HepG2 (cell line): ENCODE results near the gene LRRC42. TPM values are rescaled to one million over a fixed set of nuclear protein-coding genes. Genes with fewer than 3 reads are reported as not detected.

ENCODE experiments used
- ATAC-seq: fragments of 200-7000 bp; cut with Tn5 transposase; 3 replicates; pipeline ENCODE4 v1.9.1; 2020; ENCODE audit warnings: mild to moderate bottlenecking, moderate library complexity
- BruUV-seq: library from RNA; stranded (reverse); fragments of 400-500 nt; replicated peaks from 2 replicates; lab custom pipeline; 2021; lab: Mats Ljungman, UMichigan
- CTCF ChIA-PET: fragments of 300-600 bp; formaldehyde crosslinking; extraction: SDS; loops from one replicate; lab custom pipeline; 2021; ENCODE audit warnings: low total read pairs, inconsistent platforms, low intra/inter-chr PET ratio; lab: Yijun Ruan, JAX
- POLR2A ChIA-PET: fragments of 350-600 bp; sonication (Branson Sonifier 250); formaldehyde crosslinking; loops from one replicate; lab custom pipeline; 2020; ENCODE audit warnings: antibody characterized with exemption, inconsistent platforms; lab: Yijun Ruan, JAX
- DNase-seq: peaks from one replicate; pipeline ENCODE4 v3.0.0-alpha.2; 2015; ENCODE audit warnings: low spot score
- FAIRE-seq: peaks from 3 replicates; lab custom pipeline; 2011; peaks lifted over from hg19 to GRCh38; lab: Jason Lieb, UNC
- H2AFZ ChIP-seq: one replicate; pipeline ENCODE4 v1.6.1; 2011; ENCODE audit warnings: low read length, inconsistent platforms
- H3K27ac ChIP-seq: fragments of 300-600 bp; 3 replicates; pipeline ENCODE4 v1.8.0; 2011; ENCODE audit warnings: mixed run types, mild to moderate bottlenecking, mixed read lengths, low read length, inconsistent platforms; ENCODE audit not compliant: insufficient read depth; ENCODE audit errors: extremely low read length
- H3K27me3 ChIP-seq, 2 experiments: fragments of 200-600 bp in 1 of 2; 2 replicates in 1 of 2; 3 replicates in 1 of 2; pipeline versions ENCODE4 v1.6.0 to v1.8.0; 2011; ENCODE audit warnings: low read length in 2 of 2, mild to moderate bottlenecking in 2 of 2, moderate library complexity in 2 of 2, inconsistent platforms in 1 of 2; ENCODE audit not compliant: insufficient read depth in 2 of 2, control insufficient read depth in 1 of 2
- H3K36me3 ChIP-seq, 2 experiments: fragments of 200-600 bp in 1 of 2; replicated peaks in 1 of 2; 2 replicates in 1 of 2; 3 replicates in 1 of 2; pipeline versions ENCODE4 v1.5.1 to v1.8.0; 2011; ENCODE audit warnings: low read length in 2 of 2, inconsistent platforms in 1 of 2; ENCODE audit not compliant: insufficient read depth in 2 of 2, control insufficient read depth in 1 of 2
- H3K4me1 ChIP-seq: 2 replicates; pipeline ENCODE4 v1.5.1; 2012; ENCODE audit warnings: low read length, inconsistent platforms; ENCODE audit not compliant: insufficient read depth
- H3K4me2 ChIP-seq: 2 replicates; pipeline ENCODE4 v1.6.0; 2011; ENCODE audit warnings: low read depth, low read length, inconsistent platforms
- H3K4me3 ChIP-seq, 3 experiments: fragments of 200-600 bp in 1 of 3; sonication (generic), shearing (Covaris generic) in 1 of 3; replicated peaks in 1 of 3; 2 replicates each; pipeline ENCODE4 v1.5.1; 2011 to 2016; ENCODE audit warnings: low read length in 3 of 3, inconsistent platforms in 2 of 3, low read depth in 2 of 3, mild to moderate bottlenecking in 2 of 3, control low read depth in 1 of 3, mixed read lengths in 1 of 3; ENCODE audit not compliant: insufficient read depth in 1 of 3
- H3K79me2 ChIP-seq: one replicate; pipeline ENCODE4 v1.6.1; 2011; ENCODE audit warnings: low read length, inconsistent platforms; ENCODE audit not compliant: insufficient read depth
- H3K9ac ChIP-seq: 2 replicates; pipeline ENCODE4 v1.6.0; 2011; ENCODE audit warnings: mild to moderate bottlenecking, low read depth, low read length, inconsistent platforms; ENCODE audit not compliant: insufficient read depth
- H3K9me3 ChIP-seq: 2 replicates; pipeline ENCODE4 v1.5.1; 2012; ENCODE audit warnings: mild to moderate bottlenecking, low read length
- H4K20me1 ChIP-seq: 2 replicates; pipeline ENCODE4 v1.6.0; 2011; ENCODE audit warnings: inconsistent platforms, mild to moderate bottlenecking, low read length, moderate library complexity; ENCODE audit not compliant: insufficient read depth
- HOXA9 ChIP-seq: sonication (generic); formaldehyde crosslinking; IDR thresholded peaks from 2 replicates; pipeline ENCODE4 v1.8.1; 2022; ENCODE audit warnings: missing genetic modification reagents, mild to moderate bottlenecking, moderate library complexity, borderline replicate concordance
- JUND ChIP-seq: sonication (generic); formaldehyde crosslinking; IDR thresholded peaks from 2 replicates; pipeline ENCODE4 v1.8.0; 2022; ENCODE audit warnings: mild to moderate bottlenecking, missing genetic modification reagents
- KDM1A ChIP-seq: IDR thresholded peaks from 2 replicates; pipeline ENCODE4 v1.6.1; 2016; ENCODE audit warnings: missing compliant biosample characterization
- RAD51 ChIP-seq: fragments of 450-650 bp; IDR thresholded peaks from 2 replicates; pipeline ENCODE4 v1.6.1; 2016; ENCODE audit warnings: borderline replicate concordance
- SETDB1 ChIP-seq: sonication (generic); formaldehyde crosslinking; IDR thresholded peaks from 2 replicates; pipeline ENCODE4 v1.5.1; 2020; ENCODE audit warnings: missing genetic modification reagents, mild to moderate bottlenecking, borderline replicate concordance
- SP2 ChIP-seq: sonication (generic); formaldehyde crosslinking; IDR thresholded peaks from 2 replicates; pipeline ENCODE4 v1.5.1; 2020; ENCODE audit warnings: mild to moderate bottlenecking, missing genetic modification reagents
- XRCC5 ChIP-seq: fragments of 200-400 bp; formaldehyde crosslinking; optimal IDR thresholded peaks from 2 replicates; pipeline ENCODE3; 2017; ENCODE audit warnings: mild to moderate bottlenecking, low read length
- ZNF230 ChIP-seq: sonication (generic); formaldehyde crosslinking; IDR thresholded peaks from 2 replicates; pipeline ENCODE4 v1.4.0; 2020; ENCODE audit warnings: mild to moderate bottlenecking, missing genetic modification reagents
- ZNF772 ChIP-seq: sonication (generic); formaldehyde crosslinking; IDR thresholded peaks from 2 replicates; pipeline ENCODE4 v1.5.0; 2020; ENCODE audit warnings: mild to moderate bottlenecking, missing genetic modification reagents
- ZNF841 ChIP-seq: sonication (generic); formaldehyde crosslinking; IDR thresholded peaks from 2 replicates; pipeline ENCODE4 v1.8.1; 2023; ENCODE audit warnings: missing genetic modification reagents, borderline replicate concordance
- ZZZ3 ChIP-seq: sonication (generic); formaldehyde crosslinking; IDR thresholded peaks from 2 replicates; pipeline ENCODE4 v1.4.0; 2020; ENCODE audit warnings: missing genetic modification reagents, mild to moderate bottlenecking, borderline replicate concordance
- WGBS: methylation state at CpG from one replicate; pipeline ENCODE4 v1.1.6; 2017; ENCODE audit warnings: low lambda C conversion rate; 5-methylcytosine and 5-hydroxymethylcytosine counted together
- in situ Hi-C: cut with HindIII; loops from 2 replicates; pipeline ENCODE4 v1.10.0; 2017; ENCODE audit warnings: low pct_unique_long_range_greater_than_20kb; ENCODE audit not compliant: extremely low pct_ligation_motif_present
- intact Hi-C: fragments of 100-400 bp; cut with micrococcal nuclease; formaldehyde crosslinking; loops from one replicate; pipeline ENCODE4 v1.10.0; 2022; ENCODE audit not compliant: unreplicated experiment
- polyA plus RNA-seq, 8 experiments: library from polyadenylated mRNA; depleted of rRNA in 3 of 8; stranded (reverse) in 7 of 8; unstranded in 1 of 8; fragments of >200 nt; fragmentation: Illumina TruSeq in 4 of 8; extraction: Trizol in 4 of 8; gene quantifications; 2 replicates each; pipeline versions ENCODE4 v1.2.1 to v1.2.3, GENCODE V29; 2011 to 2016; ENCODE audit warnings: low read depth in 4 of 8, missing spikeins in 1 of 8, mixed read lengths in 1 of 8; ENCODE audit not compliant: insufficient read depth in 1 of 8
- total RNA-seq, 5 experiments: library from RNA; depleted of rRNA; stranded (reverse); fragments of >200 nt; fragmentation: Illumina TruSeq; extraction: Trizol; gene quantifications; 2 replicates each; pipeline ENCODE4 v1.2.3, GENCODE V29; 2016; ENCODE audit warnings: low read depth in 1 of 5
- TF ChIP-seq, protein P1 (sequence below), 2 experiments: sonication (generic) in 1 of 2; formaldehyde crosslinking in 1 of 2; IDR thresholded peaks; 2 replicates each; pipeline versions ENCODE4 v1.4.0 to v1.6.1; 2018 to 2020; ENCODE audit warnings: missing genetic modification reagents in 2 of 2, borderline replicate concordance in 1 of 2, low read depth in 1 of 2, mild to moderate bottlenecking in 1 of 2, missing biosample characterization in 1 of 2
- TF ChIP-seq, protein P2 (sequence below): sonication (generic); formaldehyde crosslinking; IDR thresholded peaks from 2 replicates; pipeline ENCODE4 v1.4.0; 2020; ENCODE audit warnings: mild to moderate bottlenecking, missing genetic modification reagents
- TF ChIP-seq, protein P3 (sequence below): IDR thresholded peaks from 2 replicates; pipeline ENCODE4 v1.6.1; 2012; ENCODE audit warnings: low read length, improper control_type of control experiment
- TF ChIP-seq, protein P4 (sequence below): sonication (generic); formaldehyde crosslinking; IDR thresholded peaks from 2 replicates; pipeline ENCODE4 v1.8.0; 2022; ENCODE audit warnings: low read depth, missing genetic modification reagents

Gene LRRC42
- total and polyA plus RNA-seq, 2 of the 13 experiments (the other 11 are each of a cell fraction or from before 2014, with no cell fraction given), result 30.6 to 43.6 TPM

DNA sequence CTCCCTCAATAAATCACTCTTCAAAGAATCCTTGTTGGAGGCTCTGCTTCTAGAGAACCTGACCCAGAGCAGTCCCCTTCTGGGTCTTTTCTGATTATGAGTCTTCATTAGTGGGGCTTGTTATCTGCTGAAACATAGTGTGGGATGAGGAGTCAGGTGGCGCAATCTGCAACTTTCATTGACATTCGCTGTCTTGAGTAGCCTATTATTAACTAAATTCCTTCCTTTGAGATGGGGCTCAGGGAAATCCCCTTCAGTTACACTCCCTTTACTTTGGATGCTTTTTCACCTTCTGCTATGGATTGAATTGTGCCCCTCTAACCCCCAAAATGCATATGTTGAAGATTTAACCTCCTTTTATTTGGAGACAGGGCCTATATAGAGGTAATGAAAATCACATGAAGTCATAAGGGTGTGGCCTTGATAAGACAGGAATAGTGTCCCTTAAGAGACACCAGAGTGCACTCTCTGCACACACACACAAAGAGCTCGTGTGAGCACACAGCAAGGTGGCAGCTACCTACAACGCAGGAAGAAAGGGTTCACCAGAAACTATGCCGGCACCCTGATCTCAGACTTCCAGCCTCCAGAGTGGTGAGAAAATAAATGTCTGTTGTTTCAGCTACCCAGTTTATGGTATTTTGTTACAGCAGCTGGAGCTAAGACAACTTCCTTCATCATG is 32.7 kb upstream of the LRRC42 start (continued):
- TF ChIP-seq SETDB1 (CRISPR knock-in tag), result no peak
- no peak for TF ChIP-seq ZZZ3 (CRISPR knock-in tag)
- no peak for TF ChIP-seq RAD51
- TF ChIP-seq JUND (CRISPR knock-in tag), result no peak
- no peak for TF ChIP-seq SP2 (CRISPR knock-in tag)

DNA sequence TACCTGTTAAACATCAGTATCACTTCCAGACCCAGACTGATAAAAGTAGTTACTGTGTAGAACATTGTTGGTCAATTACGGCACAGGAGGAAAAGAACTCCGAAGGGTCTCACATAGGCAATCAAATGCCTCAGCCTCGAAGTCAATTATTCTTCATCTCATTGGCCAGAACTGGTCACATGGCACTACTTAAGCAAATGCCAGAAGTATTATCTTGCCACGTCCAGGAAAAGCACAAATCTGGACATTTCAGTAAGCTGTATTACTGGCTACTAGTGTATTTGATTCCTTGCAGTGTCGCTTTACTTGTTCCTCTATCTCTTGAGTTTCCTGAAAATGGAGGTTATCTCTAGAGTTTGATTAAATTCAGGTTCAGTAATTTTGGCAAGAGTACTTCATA is 27.8 kb upstream of the LRRC42 start:
- H4K20me1 ChIP-seq, result no peaks in the 10 kb centered on the region
- peaks cover 1 to 12% of the 10 kb centered on the region in 2 experiments; a peak in 2 of 5 replicates for H3K36me3 ChIP-seq
- no peak overlapping the region for H3K4me2 ChIP-seq
- ChIA-PET CTCF (interaction anchor here (2.3 kb wide), 1 partner anchor 39 kb away, joined by 7 read pairs; no protein-coding TSS in a partner anchor), POLR2A (interaction anchor here (1.0 to 2.6 kb wide), 5 partner anchors 9 to 47 kb away, joined by 3 to 10 read pairs (median 4); partner anchors contain the start of genes DIO1, IFT25, LRRC42 and YIPF1)
- intact Hi-C loops, result no loop called here
- in situ Hi-C loops, result no loop called here
- no peaks in the 10 kb centered on the region for H3K9me3 ChIP-seq
- WGBS, result 96% methylated on average over 5 of the region's 5 CpGs
- H3K79me2 ChIP-seq, result no peaks in the 10 kb centered on the region
- FAIRE-seq (no peak), ATAC-seq (no peak), DNase-seq (no peak)
- H3K4me1 ChIP-seq, result peaks cover 32% of the 10 kb centered on the region
- H2AFZ ChIP-seq, result no peak overlapping the region
- H3K27ac ChIP-seq, result peak overlapping the region; percentile 51
- no TSS peak for BruUV-seq
- H3K9ac ChIP-seq, result no peak overlapping the region
- H3K4me3 ChIP-seq, result no peak overlapping the region
- H3K27me3 ChIP-seq, result no peaks in the 10 kb centered on the region
- TF ChIP-seq ZNF772 (CRISPR knock-in tag) (no peak), KDM1A (no peak), ZNF841 (CRISPR knock-in tag) (no peak), ZNF230 (CRISPR knock-in tag) (no peak), XRCC5 (no peak), HOXA9 (CRISPR knock-in tag) (no peak)
- TF ChIP-seq, protein P1, sequence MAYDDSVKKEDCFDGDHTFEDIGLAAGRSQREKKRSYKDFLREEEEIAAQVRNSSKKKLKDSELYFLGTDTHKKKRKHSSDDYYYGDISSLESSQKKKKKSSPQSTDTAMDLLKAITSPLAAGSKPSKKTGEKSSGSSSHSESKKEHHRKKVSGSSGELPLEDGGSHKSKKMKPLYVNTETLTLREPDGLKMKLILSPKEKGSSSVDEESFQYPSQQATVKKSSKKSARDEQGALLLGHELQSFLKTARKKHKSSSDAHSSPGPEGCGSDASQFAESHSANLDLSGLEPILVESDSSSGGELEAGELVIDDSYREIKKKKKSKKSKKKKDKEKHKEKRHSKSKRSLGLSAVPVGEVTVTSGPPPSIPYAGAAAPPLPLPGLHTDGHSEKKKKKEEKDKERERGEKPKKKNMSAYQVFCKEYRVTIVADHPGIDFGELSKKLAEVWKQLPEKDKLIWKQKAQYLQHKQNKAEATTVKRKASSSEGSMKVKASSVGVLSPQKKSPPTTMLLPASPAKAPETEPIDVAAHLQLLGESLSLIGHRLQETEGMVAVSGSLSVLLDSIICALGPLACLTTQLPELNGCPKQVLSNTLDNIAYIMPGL (CRISPR knock-in tag; IDR thresholded peaks at IDR 0.05; ENCODE audit: borderline replicate concordance in 1 of 2, low read depth in 1 of 2), result no peak
- TF ChIP-seq, protein P2, sequence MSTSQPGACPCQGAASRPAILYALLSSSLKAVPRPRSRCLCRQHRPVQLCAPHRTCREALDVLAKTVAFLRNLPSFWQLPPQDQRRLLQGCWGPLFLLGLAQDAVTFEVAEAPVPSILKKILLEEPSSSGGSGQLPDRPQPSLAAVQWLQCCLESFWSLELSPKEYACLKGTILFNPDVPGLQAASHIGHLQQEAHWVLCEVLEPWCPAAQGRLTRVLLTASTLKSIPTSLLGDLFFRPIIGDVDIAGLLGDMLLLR, result no peak
- TF ChIP-seq, protein P3, sequence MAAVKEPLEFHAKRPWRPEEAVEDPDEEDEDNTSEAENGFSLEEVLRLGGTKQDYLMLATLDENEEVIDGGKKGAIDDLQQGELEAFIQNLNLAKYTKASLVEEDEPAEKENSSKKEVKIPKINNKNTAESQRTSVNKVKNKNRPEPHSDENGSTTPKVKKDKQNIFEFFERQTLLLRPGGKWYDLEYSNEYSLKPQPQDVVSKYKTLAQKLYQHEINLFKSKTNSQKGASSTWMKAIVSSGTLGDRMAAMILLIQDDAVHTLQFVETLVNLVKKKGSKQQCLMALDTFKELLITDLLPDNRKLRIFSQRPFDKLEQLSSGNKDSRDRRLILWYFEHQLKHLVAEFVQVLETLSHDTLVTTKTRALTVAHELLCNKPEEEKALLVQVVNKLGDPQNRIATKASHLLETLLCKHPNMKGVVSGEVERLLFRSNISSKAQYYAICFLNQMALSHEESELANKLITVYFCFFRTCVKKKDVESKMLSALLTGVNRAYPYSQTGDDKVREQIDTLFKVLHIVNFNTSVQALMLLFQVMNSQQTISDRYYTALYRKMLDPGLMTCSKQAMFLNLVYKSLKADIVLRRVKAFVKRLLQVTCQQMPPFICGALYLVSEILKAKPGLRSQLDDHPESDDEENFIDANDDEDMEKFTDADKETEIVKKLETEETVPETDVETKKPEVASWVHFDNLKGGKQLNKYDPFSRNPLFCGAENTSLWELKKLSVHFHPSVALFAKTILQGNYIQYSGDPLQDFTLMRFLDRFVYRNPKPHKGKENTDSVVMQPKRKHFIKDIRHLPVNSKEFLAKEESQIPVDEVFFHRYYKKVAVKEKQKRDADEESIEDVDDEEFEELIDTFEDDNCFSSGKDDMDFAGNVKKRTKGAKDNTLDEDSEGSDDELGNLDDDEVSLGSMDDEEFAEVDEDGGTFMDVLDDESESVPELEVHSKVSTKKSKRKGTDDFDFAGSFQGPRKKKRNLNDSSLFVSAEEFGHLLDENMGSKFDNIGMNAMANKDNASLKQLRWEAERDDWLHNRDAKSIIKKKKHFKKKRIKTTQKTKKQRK, result no peak
- TF ChIP-seq, protein P4, sequence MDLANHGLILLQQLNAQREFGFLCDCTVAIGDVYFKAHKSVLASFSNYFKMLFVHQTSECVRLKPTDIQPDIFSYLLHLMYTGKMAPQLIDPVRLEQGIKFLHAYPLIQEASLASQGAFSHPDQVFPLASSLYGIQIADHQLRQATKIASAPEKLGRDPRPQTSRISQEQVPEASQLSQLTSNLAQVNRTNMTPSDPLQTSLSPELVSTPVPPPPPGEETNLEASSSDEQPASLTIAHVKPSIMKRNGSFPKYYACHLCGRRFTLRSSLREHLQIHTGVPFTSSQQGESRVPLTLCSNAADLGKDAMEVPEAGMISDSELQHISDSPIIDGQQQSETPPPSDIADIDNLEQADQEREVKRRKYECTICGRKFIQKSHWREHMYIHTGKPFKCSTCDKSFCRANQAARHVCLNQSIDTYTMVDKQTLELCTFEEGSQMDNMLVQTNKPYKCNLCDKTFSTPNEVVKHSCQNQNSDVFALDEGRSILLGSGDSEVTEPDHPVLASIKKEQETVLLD (CRISPR knock-in tag), result no peak
